Skeletal muscle cell (primary cell): ENCODE results near the gene PLAC1.

ENCODE experiments used
- DNase-seq: peaks from one replicate; pipeline ENCODE4 v3.0.0-alpha.2; 2010; ENCODE audit warnings: low read depth
- H3K4me3 ChIP-seq: 2 replicates; pipeline ENCODE4 v1.5.1; 2011; ENCODE audit warnings: low read depth, mild to moderate bottlenecking, control low read depth, low read length, moderate library complexity

PLAC1 gene

DNA sequence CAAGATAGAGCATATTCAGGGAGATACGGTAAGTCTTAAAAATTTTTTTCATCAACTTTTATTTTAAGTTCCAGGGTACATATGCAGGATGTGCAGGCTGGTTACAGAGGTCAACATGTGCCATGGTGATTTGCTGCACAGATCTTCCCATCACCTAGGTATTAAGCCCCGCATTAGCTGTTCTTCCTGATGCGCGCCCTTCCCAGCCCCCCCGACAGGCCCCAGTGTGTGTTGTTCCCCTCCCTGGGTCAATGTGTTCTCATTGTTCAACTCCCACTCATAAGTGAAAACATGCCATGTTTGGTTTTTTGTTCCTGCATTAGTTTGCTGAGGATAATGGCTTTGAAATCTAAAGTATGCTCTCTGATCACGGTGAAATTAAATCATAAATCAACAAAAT, 134.1 kb downstream of the PLAC1 start:
- no peak overlapping the region for H3K4me3 ChIP-seq
- DNase-seq = no peak

DNA sequence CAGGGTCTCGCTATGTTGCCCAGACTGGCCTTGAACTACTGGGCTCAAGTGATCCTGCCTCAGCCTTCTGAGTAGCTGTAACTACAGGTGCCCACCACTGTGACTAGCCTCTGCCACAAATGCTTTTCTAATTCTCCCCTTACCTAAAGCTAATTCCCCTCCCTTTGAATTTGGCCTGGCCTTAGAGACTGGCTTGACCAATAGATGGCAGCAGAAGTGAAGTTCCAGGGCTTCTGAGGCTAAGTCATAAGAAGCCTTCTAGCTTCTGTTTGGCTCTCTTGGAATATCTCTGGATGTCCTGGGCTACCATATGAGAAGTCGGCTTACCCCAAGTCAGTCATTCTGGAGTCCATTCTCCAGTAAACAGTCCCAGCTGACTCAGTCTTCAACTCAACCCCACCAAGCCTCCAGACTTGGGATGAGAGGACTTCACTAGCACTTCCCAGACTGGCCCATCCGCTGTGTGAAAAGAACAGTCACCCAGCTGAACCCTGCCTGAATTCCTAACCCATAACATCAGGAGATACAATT, 137.3 kb downstream of the PLAC1 start:
- H3K4me3 ChIP-seq = no peak overlapping the region
- no peak for DNase-seq
